HepG2 (cell line): ENCODE results near the gene CCS. TPM values are rescaled to one million over a fixed set of nuclear protein-coding genes. Genes with fewer than 3 reads are reported as not detected.

ENCODE experiments used
- AGO1 ChIP-seq: fragments of 200-400 bp; formaldehyde crosslinking; IDR thresholded peaks from 2 replicates; pipeline ENCODE4 v1.6.1; 2017; ENCODE audit warnings: mild to moderate bottlenecking, low read depth, low read length, moderate library complexity; ENCODE audit not compliant: poor library complexity, severe bottlenecking
- NONO ChIP-seq, 2 experiments: fragments of 450-650 bp in 1 of 2; sonication (generic) in 1 of 2; formaldehyde crosslinking in 1 of 2; IDR thresholded peaks in 1 of 2; conservative IDR thresholded peaks in 1 of 2; 2 replicates each; pipeline versions ENCODE4 v1.6.1 to v1.8.0; 2017 to 2022; ENCODE audit warnings: mild to moderate bottlenecking in 1 of 2, missing genetic modification reagents in 1 of 2, moderate library complexity in 1 of 2
- PHF8 ChIP-seq: sonication (generic); formaldehyde crosslinking; IDR thresholded peaks from 2 replicates; pipeline ENCODE4 v1.5.0; 2020; ENCODE audit warnings: missing genetic modification reagents
- SMARCC2 ChIP-seq: fragments of 450-650 bp; IDR thresholded peaks from 2 replicates; pipeline ENCODE4 v1.6.1; 2017; ENCODE audit warnings: antibody characterized with exemption, mild to moderate bottlenecking
- ZNF329 ChIP-seq: sonication (generic); formaldehyde crosslinking; IDR thresholded peaks from 2 replicates; pipeline ENCODE4 v1.9.0; 2021; ENCODE audit warnings: low read depth, mild to moderate bottlenecking, missing genetic modification reagents
- ZNF510 ChIP-seq: sonication (generic); formaldehyde crosslinking; IDR thresholded peaks from 2 replicates; pipeline ENCODE4 v1.4.0; 2020; ENCODE audit warnings: low read depth, mild to moderate bottlenecking, missing genetic modification reagents
- ZNF543 ChIP-seq: sonication (generic); formaldehyde crosslinking; IDR thresholded peaks from 2 replicates; pipeline ENCODE4 v1.4.0; 2020; ENCODE audit warnings: mild to moderate bottlenecking, missing genetic modification reagents
- polyA plus RNA-seq, 8 experiments: library from polyadenylated mRNA; depleted of rRNA in 3 of 8; stranded (reverse) in 7 of 8; unstranded in 1 of 8; fragments of >200 nt; fragmentation: Illumina TruSeq in 4 of 8; extraction: Trizol in 4 of 8; gene quantifications; 2 replicates each; pipeline versions ENCODE4 v1.2.1 to v1.2.3, GENCODE V29; 2011 to 2016; ENCODE audit warnings: low read depth in 4 of 8, missing spikeins in 1 of 8, mixed read lengths in 1 of 8; ENCODE audit not compliant: insufficient read depth in 1 of 8
- total RNA-seq, 5 experiments: library from RNA; depleted of rRNA; stranded (reverse); fragments of >200 nt; fragmentation: Illumina TruSeq; extraction: Trizol; gene quantifications; 2 replicates each; pipeline ENCODE4 v1.2.3, GENCODE V29; 2016; ENCODE audit warnings: low read depth in 1 of 5
- TF ChIP-seq, protein P1 (sequence below): sonication (generic); IDR thresholded peaks from 2 replicates; pipeline ENCODE4 v1.6.1; 2016; ENCODE audit warnings: low read depth, borderline replicate concordance
- TF ChIP-seq, protein P2 (sequence below): IDR thresholded peaks from 2 replicates; pipeline ENCODE4 v1.6.1; 2016; ENCODE audit warnings: missing compliant biosample characterization, missing genetic modification reagents, borderline replicate concordance
- TF ChIP-seq, protein P3 (sequence below): sonication (generic); formaldehyde crosslinking; IDR thresholded peaks from 2 replicates; pipeline ENCODE4 v1.8.0; 2022; ENCODE audit warnings: mild to moderate bottlenecking, missing genetic modification reagents, moderate library complexity
- TF ChIP-seq, protein P4 (sequence below): sonication (generic); formaldehyde crosslinking; conservative IDR thresholded peaks from 2 replicates; pipeline ENCODE4 v1.4.0; 2020; ENCODE audit warnings: missing genetic modification reagents
- TF ChIP-seq, protein P5 (sequence below): sonication (generic); formaldehyde crosslinking; IDR thresholded peaks from 2 replicates; pipeline ENCODE4 v1.4.0; 2020; ENCODE audit warnings: mild to moderate bottlenecking, missing genetic modification reagents
- TF ChIP-seq, protein P6 (sequence below): sonication (generic); formaldehyde crosslinking; IDR thresholded peaks from 2 replicates; pipeline ENCODE4 v1.4.0; 2020; ENCODE audit warnings: missing genetic modification reagents

Gene CCS
- total and polyA plus RNA-seq, 2 of the 13 experiments (the other 11 are each of a cell fraction or from before 2014, with no cell fraction given) = 25.4 to 44.6 TPM

DNA sequence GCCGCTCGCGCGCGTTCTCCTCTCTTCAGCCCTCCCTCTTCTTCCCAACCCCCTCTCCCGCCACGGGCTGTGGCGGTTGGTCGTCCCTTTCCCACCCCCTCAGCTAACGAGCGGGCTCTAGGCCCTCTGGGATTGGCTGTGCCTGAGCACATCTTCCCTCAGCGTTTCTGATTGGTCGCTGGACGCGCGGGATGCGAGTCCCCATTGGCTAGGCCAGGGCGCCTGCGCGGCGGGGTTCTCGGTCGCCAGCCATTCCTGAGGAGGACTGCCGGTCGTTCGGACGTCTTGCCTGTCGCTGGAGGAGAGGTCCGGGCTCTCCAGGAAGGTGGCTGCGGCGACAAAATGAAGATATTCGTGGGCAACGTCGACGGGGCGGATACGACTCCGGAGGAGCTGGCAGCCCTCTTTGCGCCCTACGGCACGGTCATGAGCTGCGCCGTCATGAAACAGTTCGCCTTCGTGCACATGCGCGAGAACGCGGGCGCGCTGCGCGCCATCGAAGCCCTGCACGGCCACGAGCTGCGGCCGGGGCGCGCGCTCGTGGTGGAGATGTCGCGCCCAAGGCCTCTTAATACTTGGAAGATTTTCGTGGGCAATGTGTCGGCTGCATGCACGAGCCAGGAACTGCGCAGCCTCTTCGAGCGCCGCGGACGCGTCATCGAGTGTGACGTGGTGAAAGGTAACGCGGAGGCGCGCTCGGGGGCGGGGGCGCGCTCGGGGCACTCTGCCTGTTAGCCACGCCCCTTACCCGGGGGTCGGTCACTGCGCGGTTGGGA lies 23.6 kb downstream of the CCS start, which contains the start of gene RBM14 (continued):
- TF ChIP-seq NONO (IDR thresholded peaks at IDR 0.05) (no peak), NONO (CRISPR knock-in tag; conservative IDR thresholded peaks at IDR 0.05) (peak; percentile 75), AGO1 (peak; percentile 89), PHF8 (CRISPR knock-in tag) (peak; percentile 92), SMARCC2 (no peak), ZNF510 (CRISPR knock-in tag) (peak; percentile 56; the same call in 1 of the 2 replicates), ZNF543 (CRISPR knock-in tag) (peak; percentile 79), ZNF329 (CRISPR knock-in tag) (0 out of 2 replicates have a peak, but pooled peaks have one; percentile 2)
- TF ChIP-seq, protein P1, sequence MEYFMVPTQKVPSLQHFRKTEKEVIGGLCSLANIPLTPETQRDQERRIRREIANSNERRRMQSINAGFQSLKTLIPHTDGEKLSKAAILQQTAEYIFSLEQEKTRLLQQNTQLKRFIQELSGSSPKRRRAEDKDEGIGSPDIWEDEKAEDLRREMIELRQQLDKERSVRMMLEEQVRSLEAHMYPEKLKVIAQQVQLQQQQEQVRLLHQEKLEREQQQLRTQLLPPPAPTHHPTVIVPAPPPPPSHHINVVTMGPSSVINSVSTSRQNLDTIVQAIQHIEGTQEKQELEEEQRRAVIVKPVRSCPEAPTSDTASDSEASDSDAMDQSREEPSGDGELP = no peak
- TF ChIP-seq, protein P2, sequence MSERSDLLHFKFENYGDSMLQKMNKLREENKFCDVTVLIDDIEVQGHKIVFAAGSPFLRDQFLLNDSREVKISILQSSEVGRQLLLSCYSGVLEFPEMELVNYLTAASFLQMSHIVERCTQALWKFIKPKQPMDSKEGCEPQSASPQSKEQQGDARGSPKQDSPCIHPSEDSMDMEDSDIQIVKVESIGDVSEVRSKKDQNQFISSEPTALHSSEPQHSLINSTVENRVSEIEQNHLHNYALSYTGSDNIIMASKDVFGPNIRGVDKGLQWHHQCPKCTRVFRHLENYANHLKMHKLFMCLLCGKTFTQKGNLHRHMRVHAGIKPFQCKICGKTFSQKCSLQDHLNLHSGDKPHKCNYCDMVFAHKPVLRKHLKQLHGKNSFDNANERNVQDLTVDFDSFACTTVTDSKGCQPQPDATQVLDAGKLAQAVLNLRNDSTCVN (CRISPR knock-in tag) = 0 out of 2 replicates have a peak, but pooled peaks have one; percentile 51
- TF ChIP-seq, protein P3, sequence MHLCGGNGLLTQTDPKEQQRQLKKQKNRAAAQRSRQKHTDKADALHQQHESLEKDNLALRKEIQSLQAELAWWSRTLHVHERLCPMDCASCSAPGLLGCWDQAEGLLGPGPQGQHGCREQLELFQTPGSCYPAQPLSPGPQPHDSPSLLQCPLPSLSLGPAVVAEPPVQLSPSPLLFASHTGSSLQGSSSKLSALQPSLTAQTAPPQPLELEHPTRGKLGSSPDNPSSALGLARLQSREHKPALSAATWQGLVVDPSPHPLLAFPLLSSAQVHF (CRISPR knock-in tag) = peak; percentile 80
- TF ChIP-seq, protein P4, sequence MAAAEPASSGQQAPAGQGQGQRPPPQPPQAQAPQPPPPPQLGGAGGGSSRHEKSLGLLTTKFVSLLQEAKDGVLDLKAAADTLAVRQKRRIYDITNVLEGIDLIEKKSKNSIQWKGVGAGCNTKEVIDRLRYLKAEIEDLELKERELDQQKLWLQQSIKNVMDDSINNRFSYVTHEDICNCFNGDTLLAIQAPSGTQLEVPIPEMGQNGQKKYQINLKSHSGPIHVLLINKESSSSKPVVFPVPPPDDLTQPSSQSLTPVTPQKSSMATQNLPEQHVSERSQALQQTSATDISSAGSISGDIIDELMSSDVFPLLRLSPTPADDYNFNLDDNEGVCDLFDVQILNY (CRISPR knock-in tag) = peak; percentile 16; the same call in 1 of the 2 replicates
- TF ChIP-seq, protein P5, sequence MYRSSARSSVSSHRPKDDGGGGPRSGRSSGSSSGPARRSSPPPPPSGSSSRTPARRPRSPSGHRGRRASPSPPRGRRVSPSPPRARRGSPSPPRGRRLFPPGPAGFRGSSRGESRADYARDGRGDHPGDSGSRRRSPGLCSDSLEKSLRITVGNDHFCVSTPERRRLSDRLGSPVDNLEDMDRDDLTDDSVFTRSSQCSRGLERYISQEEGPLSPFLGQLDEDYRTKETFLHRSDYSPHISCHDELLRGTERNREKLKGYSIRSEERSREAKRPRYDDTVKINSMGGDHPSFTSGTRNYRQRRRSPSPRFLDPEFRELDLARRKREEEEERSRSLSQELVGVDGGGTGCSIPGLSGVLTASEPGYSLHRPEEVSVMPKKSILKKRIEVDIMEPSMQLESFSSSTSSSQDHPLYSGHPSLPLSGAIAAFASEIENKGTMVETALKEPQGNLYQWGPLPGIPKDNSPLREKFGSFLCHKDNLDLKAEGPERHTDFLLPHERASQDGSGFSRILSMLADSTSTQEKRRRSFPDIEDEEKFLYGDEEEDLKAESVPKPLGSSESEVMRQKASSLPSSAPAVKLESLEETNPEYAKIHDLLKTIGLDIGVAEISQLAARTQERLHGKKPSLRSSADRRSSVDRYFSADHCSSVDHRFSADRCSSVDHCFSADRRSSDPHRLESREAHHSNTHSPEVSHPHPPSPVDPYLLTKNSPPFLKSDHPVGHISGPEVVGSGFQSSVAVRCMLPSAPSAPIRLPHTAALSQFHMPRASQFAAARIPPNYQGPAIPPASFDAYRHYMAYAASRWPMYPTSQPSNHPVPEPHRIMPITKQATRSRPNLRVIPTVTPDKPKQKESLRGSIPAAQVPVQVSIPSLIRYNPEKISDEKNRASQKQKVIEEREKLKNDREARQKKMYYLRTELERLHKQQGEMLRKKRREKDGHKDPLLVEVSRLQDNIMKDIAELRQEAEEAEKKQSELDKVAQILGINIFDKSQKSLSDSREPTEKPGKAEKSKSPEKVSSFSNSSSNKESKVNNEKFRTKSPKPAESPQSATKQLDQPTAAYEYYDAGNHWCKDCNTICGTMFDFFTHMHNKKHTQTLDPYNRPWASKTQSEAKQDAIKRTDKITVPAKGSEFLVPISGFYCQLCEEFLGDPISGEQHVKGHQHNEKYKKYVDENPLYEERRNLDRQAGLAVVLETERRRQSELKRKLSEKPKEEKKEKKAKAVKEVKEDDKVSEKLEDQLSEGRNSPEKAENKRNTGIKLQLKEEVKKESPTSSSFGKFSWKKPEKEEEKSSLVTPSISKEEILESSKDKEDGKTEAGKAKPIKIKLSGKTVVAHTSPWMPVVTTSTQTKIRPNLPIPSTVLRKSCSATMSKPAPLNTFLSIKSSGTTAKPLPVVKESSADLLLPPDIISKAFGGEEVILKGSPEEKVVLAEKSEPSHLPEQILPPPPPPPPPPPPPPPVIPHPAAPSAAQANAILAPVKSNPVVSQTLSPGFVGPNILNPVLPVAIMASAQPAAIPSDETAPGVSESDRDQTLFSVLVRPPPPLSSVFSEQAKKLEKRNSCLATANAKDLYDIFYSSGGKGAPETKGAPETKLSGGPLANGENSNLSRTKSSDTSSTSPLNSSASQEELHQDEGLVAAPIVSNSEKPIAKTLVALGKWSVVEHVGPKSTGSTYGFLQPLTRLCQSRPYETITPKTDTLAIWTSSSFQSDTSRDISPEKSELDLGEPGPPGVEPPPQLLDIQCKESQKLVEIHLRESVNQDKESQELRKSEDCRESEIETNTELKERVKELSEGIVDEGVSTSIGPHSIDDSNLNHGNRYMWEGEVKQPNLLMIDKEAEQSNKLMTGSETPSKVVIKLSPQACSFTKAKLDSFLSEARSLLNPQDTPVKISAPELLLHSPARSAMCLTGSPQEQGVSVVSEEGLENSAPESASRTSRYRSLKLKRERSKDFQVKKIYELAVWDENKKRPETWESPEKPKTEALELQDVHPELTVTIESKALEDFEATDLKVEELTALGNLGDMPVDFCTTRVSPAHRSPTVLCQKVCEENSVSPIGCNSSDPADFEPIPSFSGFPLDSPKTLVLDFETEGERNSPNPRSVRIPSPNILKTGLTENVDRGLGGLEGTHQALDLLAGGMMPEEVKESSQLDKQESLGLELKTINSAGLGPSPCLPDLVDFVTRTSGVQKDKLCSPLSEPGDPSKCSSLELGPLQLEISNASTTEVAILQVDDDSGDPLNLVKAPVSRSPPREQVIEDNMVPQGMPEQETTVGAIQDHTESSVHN (CRISPR knock-in tag) = peak; percentile 91
- TF ChIP-seq, protein P6, sequence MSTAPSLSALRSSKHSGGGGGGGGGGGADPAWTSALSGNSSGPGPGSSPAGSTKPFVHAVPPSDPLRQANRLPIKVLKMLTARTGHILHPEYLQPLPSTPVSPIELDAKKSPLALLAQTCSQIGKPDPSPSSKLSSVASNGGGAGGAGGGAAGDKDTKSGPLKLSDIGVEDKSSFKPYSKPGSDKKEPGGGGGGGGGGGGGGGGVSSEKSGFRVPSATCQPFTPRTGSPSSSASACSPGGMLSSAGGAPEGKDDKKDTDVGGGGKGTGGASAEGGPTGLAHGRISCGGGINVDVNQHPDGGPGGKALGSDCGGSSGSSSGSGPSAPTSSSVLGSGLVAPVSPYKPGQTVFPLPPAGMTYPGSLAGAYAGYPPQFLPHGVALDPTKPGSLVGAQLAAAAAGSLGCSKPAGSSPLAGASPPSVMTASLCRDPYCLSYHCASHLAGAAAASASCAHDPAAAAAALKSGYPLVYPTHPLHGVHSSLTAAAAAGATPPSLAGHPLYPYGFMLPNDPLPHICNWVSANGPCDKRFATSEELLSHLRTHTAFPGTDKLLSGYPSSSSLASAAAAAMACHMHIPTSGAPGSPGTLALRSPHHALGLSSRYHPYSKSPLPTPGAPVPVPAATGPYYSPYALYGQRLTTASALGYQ = peak; percentile 55; the same call in 1 of the 2 replicates
